Lower lobe of right lung (tissue), 2 donors: ENCODE results near the gene ADAMTS10. TPM values are rescaled to one million over a fixed set of nuclear protein-coding genes. Genes with fewer than 3 reads are reported as not detected.

ENCODE experiments used
- ATAC-seq, 2 donors: fragments of 200-7000 bp; cut with Tn5 transposase; one replicate each; pipeline ENCODE4 v1.9.1; 2020 to 2022; ENCODE audit warnings: mild to moderate bottlenecking in 2 of 2, moderate library complexity in 2 of 2
- DNase-seq: peaks from one replicate; pipeline ENCODE4 v3.0.0-alpha.2; 2020
- H3K27ac ChIP-seq: fragments of 200-600 bp; one replicate; pipeline ENCODE4 v1.8.0; 2022
- H3K27me3 ChIP-seq: fragments of 200-600 bp; one replicate; pipeline ENCODE4 v1.8.0; 2022; ENCODE audit warnings: low read depth
- H3K36me3 ChIP-seq: fragments of 200-600 bp; one replicate; pipeline ENCODE4 v1.8.0; 2022; ENCODE audit warnings: mild to moderate bottlenecking
- H3K4me1 ChIP-seq: fragments of 200-600 bp; one replicate; pipeline ENCODE4 v1.8.0; 2022
- H3K4me3 ChIP-seq: fragments of 200-600 bp; one replicate; pipeline ENCODE4 v1.8.0; 2022; ENCODE audit warnings: mild to moderate bottlenecking
- H3K9me3 ChIP-seq: fragments of 200-600 bp; one replicate; pipeline ENCODE4 v1.8.0; 2022
- CTCF ChIP-seq: fragments of 200-600 bp; IDR thresholded peaks from one replicate; pipeline ENCODE4 v1.8.0; 2022; ENCODE audit warnings: antibody characterized with exemption, mild to moderate bottlenecking
- intact Hi-C: fragments of 100-400 bp; cut with DNase I; formaldehyde crosslinking; loops from one replicate; pipeline ENCODE4 v1.11.0; 2022
- total RNA-seq: library from RNA; stranded (reverse); fragmentation: NEBNext Ultra II Directional; extraction: Animal tissue kit (Norgen Biotek cat#: 25700); gene quantifications from one replicate; pipeline ENCODE4 v1.2.1, GENCODE V29; 2021
- donor health status: DM: no; HTN: yes; CAD: no; lungs with severe emphysema.

ADAMTS10 gene
- total RNA-seq, 1 donor from 2014 or later = 22.4 TPM

GRCh38 chr19:8596168-8596567, 14.3 kb downstream of the ADAMTS10 start:
- Histone ChIP-seq H3K4me1 (peaks cover 21% of the 10 kb centered on the region), H3K27ac (no peak overlapping the region), H3K4me3 (no peak overlapping the region), H3K9me3 (no peaks in the 10 kb centered on the region), H3K27me3 (peaks cover 15% of the 10 kb centered on the region), H3K36me3 (peaks cover 33% of the 10 kb centered on the region)
- no peak for TF ChIP-seq CTCF
- DNase-seq (no peak), ATAC-seq (no peak)
- intact Hi-C loops = no loop called here

GRCh38 chr19:8595651-8596050, 14.9 kb downstream of the ADAMTS10 start:
- Histone ChIP-seq H3K27me3 (peaks cover 15% of the 10 kb centered on the region), H3K9me3 (no peaks in the 10 kb centered on the region), H3K4me1 (peaks cover 21% of the 10 kb centered on the region), H3K27ac (no peak overlapping the region), H3K4me3 (no peak overlapping the region), H3K36me3 (peaks cover 28% of the 10 kb centered on the region)
- ATAC-seq (no peak), DNase-seq (no peak)
- intact Hi-C loops = no loop called here
- TF ChIP-seq CTCF = no peak

GRCh38 chr19:8593931-8594330, 16.6 kb downstream of the ADAMTS10 start:
- TF ChIP-seq CTCF = no peak
- H3K36me3 ChIP-seq = peaks cover 27% of the 10 kb centered on the region
- peaks cover 15% of the 10 kb centered on the region for H3K27me3 ChIP-seq
- DNase-seq (no peak), ATAC-seq (no peak)
- no peak overlapping the region for H3K4me3 ChIP-seq
- intact Hi-C loops = no loop called here
- peaks cover 21% of the 10 kb centered on the region for H3K4me1 ChIP-seq
- H3K9me3 ChIP-seq = no peaks in the 10 kb centered on the region
- no peak overlapping the region for H3K27ac ChIP-seq

- ATAC-seq (peak; percentile 84 to 91), DNase-seq (peak; percentile 92)
- peaks cover 15% of the 10 kb centered on the region for H3K27me3 ChIP-seq
- peaks cover 21% of the 10 kb centered on the region for H3K36me3 ChIP-seq
- intact Hi-C loops = no loop called here
- peak overlapping the region; percentile 22 for H3K27ac ChIP-seq
- peaks cover 21% of the 10 kb centered on the region for H3K4me1 ChIP-seq
- peak overlapping the region; percentile 41 for H3K4me3 ChIP-seq
- no peaks in the 10 kb centered on the region for H3K9me3 ChIP-seq
- no peak for TF ChIP-seq CTCF
Observed at GRCh38 chr19:8592231-8593009, 18.1 kb downstream of the ADAMTS10 start.

GRCh38 chr19:8589177-8589714, 21.3 kb downstream of the ADAMTS10 start:
- Histone ChIP-seq H3K27ac (no peak overlapping the region), H3K4me1 (peaks cover 15% of the 10 kb centered on the region), H3K4me3 (no peak overlapping the region), H3K9me3 (no peaks in the 10 kb centered on the region), H3K27me3 (peaks cover 15% of the 10 kb centered on the region), H3K36me3 (peaks cover 3% of the 10 kb centered on the region)
- intact Hi-C loops = no loop called here
- TF ChIP-seq CTCF = no peak
- DNase-seq (no peak), ATAC-seq (no peak)
